MM.1S (cell line): ENCODE data around the gene EMC8.

Source experiments
- EZH2phosphoT487 ChIP-seq: fragments of 300-600 bp; sonication (generic); IDR thresholded peaks from 2 replicates; pipeline ENCODE4 v1.6.1; 2018; ENCODE audit warnings: antibody characterized with exemption, low read length
- TF ChIP-seq, protein P1 (sequence below): fragments of 300-600 bp; sonication (generic); IDR thresholded peaks from 2 replicates; pipeline ENCODE4 v1.5.1; 2016; ENCODE audit warnings: antibody characterized with exemption, low read length, mixed read lengths

DNA sequence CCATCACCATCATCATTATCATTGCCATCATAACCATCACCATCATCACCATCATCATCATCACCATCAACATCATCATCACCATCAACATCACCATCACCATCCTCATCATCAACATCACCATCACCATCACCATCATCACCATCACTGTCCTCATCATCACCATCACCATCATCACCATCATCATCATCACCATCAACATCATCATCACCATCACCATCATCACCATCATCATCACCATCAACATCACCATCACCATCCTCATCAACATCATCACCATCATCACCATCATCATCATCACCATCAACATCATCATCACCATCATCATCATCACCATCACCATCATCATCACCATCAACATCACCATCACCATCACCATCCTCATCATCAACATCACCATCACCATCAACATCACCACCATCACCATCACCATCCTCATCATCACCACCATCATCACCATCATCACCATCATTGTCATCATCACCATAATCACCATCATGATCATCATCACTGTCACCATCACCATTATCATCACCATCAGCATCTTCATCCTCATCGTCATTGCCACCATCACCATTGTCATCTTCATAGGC, 24.1 kb upstream of the EMC8 start:
- TF ChIP-seq, protein P1, sequence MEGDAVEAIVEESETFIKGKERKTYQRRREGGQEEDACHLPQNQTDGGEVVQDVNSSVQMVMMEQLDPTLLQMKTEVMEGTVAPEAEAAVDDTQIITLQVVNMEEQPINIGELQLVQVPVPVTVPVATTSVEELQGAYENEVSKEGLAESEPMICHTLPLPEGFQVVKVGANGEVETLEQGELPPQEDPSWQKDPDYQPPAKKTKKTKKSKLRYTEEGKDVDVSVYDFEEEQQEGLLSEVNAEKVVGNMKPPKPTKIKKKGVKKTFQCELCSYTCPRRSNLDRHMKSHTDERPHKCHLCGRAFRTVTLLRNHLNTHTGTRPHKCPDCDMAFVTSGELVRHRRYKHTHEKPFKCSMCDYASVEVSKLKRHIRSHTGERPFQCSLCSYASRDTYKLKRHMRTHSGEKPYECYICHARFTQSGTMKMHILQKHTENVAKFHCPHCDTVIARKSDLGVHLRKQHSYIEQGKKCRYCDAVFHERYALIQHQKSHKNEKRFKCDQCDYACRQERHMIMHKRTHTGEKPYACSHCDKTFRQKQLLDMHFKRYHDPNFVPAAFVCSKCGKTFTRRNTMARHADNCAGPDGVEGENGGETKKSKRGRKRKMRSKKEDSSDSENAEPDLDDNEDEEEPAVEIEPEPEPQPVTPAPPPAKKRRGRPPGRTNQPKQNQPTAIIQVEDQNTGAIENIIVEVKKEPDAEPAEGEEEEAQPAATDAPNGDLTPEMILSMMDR, result no peak
- TF ChIP-seq EZH2phosphoT487, result no peak
